Erythroblast (primary cell): ENCODE measurements around the gene ERGIC3.

ENCODE experiments used
- GATA1 ChIP-seq: IDR thresholded peaks from 2 replicates; pipeline ENCODE4 v1.6.1; 2011; ENCODE audit warnings: low read depth, mild to moderate bottlenecking, control low read depth, low read length, moderate library complexity
- POLR2A ChIP-seq: IDR thresholded peaks from 2 replicates; pipeline ENCODE4 v1.6.1; 2011; ENCODE audit warnings: mild to moderate bottlenecking, low read length

DNA sequence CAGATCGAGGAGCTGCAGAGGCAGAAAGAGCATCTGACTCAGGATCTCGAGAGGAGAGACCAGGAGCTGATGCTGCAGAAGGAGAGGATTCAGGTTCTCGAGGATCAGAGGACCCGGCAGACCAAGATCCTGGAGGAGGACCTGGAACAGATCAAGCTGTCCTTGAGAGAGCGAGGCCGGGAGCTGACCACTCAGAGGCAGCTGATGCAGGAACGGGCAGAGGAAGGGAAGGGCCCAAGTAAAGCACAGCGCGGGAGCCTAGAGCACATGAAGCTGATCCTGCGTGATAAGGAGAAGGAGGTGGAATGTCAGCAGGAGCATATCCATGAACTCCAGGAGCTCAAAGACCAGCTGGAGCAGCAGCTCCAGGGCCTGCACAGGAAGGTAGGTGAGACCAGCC lies 38.6 kb upstream of the ERGIC3 start:
- no peak for TF ChIP-seq POLR2A
- no peak for TF ChIP-seq GATA1
